H9 (cell line): ENCODE data around the gene SASH3. TPM values are rescaled to one million over a fixed set of nuclear protein-coding genes. Genes with fewer than 3 reads are reported as not detected.

Source experiments
- DNase-seq: peaks from one replicate; pipeline ENCODE4 v3.0.0-alpha.2; 2017
- H2AFZ ChIP-seq: one replicate; pipeline ENCODE4 v1.6.1; 2013; ENCODE audit warnings: mild to moderate bottlenecking, low read length, control low read depth, moderate library complexity
- H2AK5ac ChIP-seq: 2 replicates; pipeline ENCODE4 v1.6.1; 2013; ENCODE audit warnings: low read length, control low read depth, mixed read lengths; ENCODE audit not compliant: insufficient read length
- H2BK120ac ChIP-seq: one replicate; pipeline ENCODE4 v1.6.1; 2013; ENCODE audit warnings: low read depth, mild to moderate bottlenecking, low read length, control low read depth, inconsistent platforms; ENCODE audit not compliant: poor library complexity, severe bottlenecking
- H2BK12ac ChIP-seq: 2 replicates; pipeline ENCODE4 v1.6.1; 2013; ENCODE audit warnings: low read length, control low read depth, mixed read lengths, low read depth; ENCODE audit not compliant: insufficient read length
- H2BK15ac ChIP-seq: 2 replicates; pipeline ENCODE4 v1.6.1; 2013; ENCODE audit warnings: low read depth, low read length, control low read depth
- H2BK20ac ChIP-seq: one replicate; pipeline ENCODE4 v1.6.1; 2013; ENCODE audit warnings: low read depth, mild to moderate bottlenecking, low read length, control low read depth, inconsistent platforms; ENCODE audit not compliant: poor library complexity, severe bottlenecking
- H2BK5ac ChIP-seq: 2 replicates; pipeline ENCODE4 v1.6.1; 2013; ENCODE audit warnings: low read length, control low read depth, mixed read lengths; ENCODE audit not compliant: insufficient read length
- H3K14ac ChIP-seq: 2 replicates; pipeline ENCODE4 v1.6.1; 2013; ENCODE audit warnings: low read length, control low read depth; ENCODE audit not compliant: insufficient read depth
- H3K18ac ChIP-seq: 2 replicates; pipeline ENCODE4 v1.6.1; 2013; ENCODE audit warnings: low read depth, mild to moderate bottlenecking, mixed read lengths, low read length, control low read depth; ENCODE audit not compliant: insufficient read length
- H3K23ac ChIP-seq: 2 replicates; pipeline ENCODE4 v1.6.1; 2013; ENCODE audit warnings: low read length, control low read depth, mixed read lengths, low read depth; ENCODE audit not compliant: insufficient read length
- H3K23me2 ChIP-seq: 2 replicates; pipeline ENCODE4 v1.6.1; 2013; ENCODE audit warnings: low read depth, mild to moderate bottlenecking, mixed read lengths, low read length, control low read depth; ENCODE audit not compliant: insufficient read length, poor library complexity, severe bottlenecking
- H3K27ac ChIP-seq: 2 replicates; pipeline ENCODE4 v1.5.1; 2013; ENCODE audit warnings: low read length, control low read depth, mixed read lengths, low read depth; ENCODE audit not compliant: insufficient read length
- H3K27me3 ChIP-seq: 2 replicates; pipeline ENCODE4 v1.6.1; 2013; ENCODE audit warnings: low read length, control low read depth, inconsistent platforms; ENCODE audit not compliant: insufficient read depth
- H3K4ac ChIP-seq: 2 replicates; pipeline ENCODE4 v1.6.1; 2013; ENCODE audit warnings: low read depth, mild to moderate bottlenecking, control low read depth, inconsistent platforms, low read length, moderate library complexity
- H3K4me1 ChIP-seq: 2 replicates; pipeline ENCODE4 v1.6.1; 2013; ENCODE audit warnings: low read length, control low read depth, inconsistent platforms; ENCODE audit not compliant: insufficient read depth
- H3K4me2 ChIP-seq: 2 replicates; pipeline ENCODE4 v1.6.1; 2013; ENCODE audit warnings: low read length, control low read depth, mixed read lengths; ENCODE audit not compliant: insufficient read length, insufficient read depth
- H3K56ac ChIP-seq: 2 replicates; pipeline ENCODE4 v1.6.1; 2013; ENCODE audit warnings: low read depth, mild to moderate bottlenecking, mixed read lengths, low read length, control low read depth; ENCODE audit not compliant: insufficient read length
- H3K79me1 ChIP-seq: 2 replicates; pipeline ENCODE4 v1.6.1; 2013; ENCODE audit warnings: low read depth, mild to moderate bottlenecking, moderate library complexity, low read length, control low read depth, inconsistent platforms; ENCODE audit not compliant: insufficient read depth, poor library complexity, severe bottlenecking
- H3K79me2 ChIP-seq: 2 replicates; pipeline ENCODE4 v1.6.1; 2013; ENCODE audit warnings: low read length, control low read depth, inconsistent platforms; ENCODE audit not compliant: insufficient read depth
- H3K9ac ChIP-seq: 2 replicates; pipeline ENCODE4 v1.6.1; 2013; ENCODE audit warnings: low read length, control low read depth, mixed read lengths; ENCODE audit not compliant: insufficient read length; ENCODE audit errors: extremely low read depth
- H3K9me3 ChIP-seq: one replicate; pipeline ENCODE4 v1.6.1; 2013; ENCODE audit warnings: low read depth, low read length, inconsistent platforms; ENCODE audit not compliant: control insufficient read depth
- H3T11ph ChIP-seq: one replicate; pipeline ENCODE4 v1.6.1; 2013; ENCODE audit warnings: mild to moderate bottlenecking, low read length, control low read depth, inconsistent platforms
- H4K20me1 ChIP-seq: one replicate; pipeline ENCODE4 v1.6.1; 2013; ENCODE audit not compliant: control insufficient read depth, insufficient read length, insufficient read depth
- H4K5ac ChIP-seq: 2 replicates; pipeline ENCODE4 v1.6.1; 2013; ENCODE audit warnings: low read depth, mild to moderate bottlenecking, mixed read lengths, low read length, control low read depth; ENCODE audit not compliant: insufficient read length
- H4K8ac ChIP-seq: replicated peaks from 2 replicates; pipeline ENCODE4 v1.6.1; 2013; ENCODE audit warnings: low read length, control low read depth, mixed read lengths, low read depth; ENCODE audit not compliant: insufficient read length
- H4K91ac ChIP-seq: 2 replicates; pipeline ENCODE4 v1.6.1; 2013; ENCODE audit warnings: low read depth, mild to moderate bottlenecking, moderate library complexity, mixed read lengths, low read length, control low read depth; ENCODE audit not compliant: insufficient read length
- H3K27ac Mint-ChIP-seq, 3 experiments: 2 replicates in 2 of 3; 3 replicates in 1 of 3; pipeline ENCODE4 v1.8.0; 2020 to 2021; ENCODE audit warnings: mixed read lengths in 3 of 3, mild to moderate bottlenecking in 1 of 3, moderate library complexity in 1 of 3
- H3K27me3 Mint-ChIP-seq: 2 replicates; pipeline ENCODE4 v1.8.0; 2021; ENCODE audit warnings: low read depth, mild to moderate bottlenecking, moderate library complexity, mixed read lengths
- H3K36me3 Mint-ChIP-seq, 3 experiments: 2 replicates in 2 of 3; 3 replicates in 1 of 3; pipeline ENCODE4 v1.8.0; 2020 to 2021; ENCODE audit warnings: low read depth in 3 of 3, mixed read lengths in 3 of 3; ENCODE audit not compliant: insufficient read depth in 1 of 3
- H3K4me1 Mint-ChIP-seq, 2 experiments: 2 replicates each; pipeline ENCODE4 v1.8.0; 2020; ENCODE audit warnings: mixed read lengths in 2 of 2
- H3K4me3 Mint-ChIP-seq, 2 experiments: 2 replicates in 1 of 2; 3 replicates in 1 of 2; pipeline ENCODE4 v1.8.0; 2020 to 2021; ENCODE audit warnings: mild to moderate bottlenecking in 2 of 2, mixed read lengths in 2 of 2, moderate library complexity in 1 of 2
- H3K9me3 Mint-ChIP-seq, 2 experiments: 2 replicates in 1 of 2; 3 replicates in 1 of 2; pipeline ENCODE4 v1.8.0; 2020; ENCODE audit warnings: mild to moderate bottlenecking in 2 of 2, mixed read lengths in 2 of 2, moderate library complexity in 1 of 2
- WGBS: extraction: QIAGEN DNeasy Blood & Tissue Kit; methylation state at CpG from one replicate; pipeline ENCODE4 v1.1.7; 2013; ENCODE audit warnings: missing lambda C conversion rate, low lambda C conversion rate, mixed read lengths; ENCODE audit not compliant: insufficient read length; ENCODE audit errors: extremely low coverage; 5-methylcytosine and 5-hydroxymethylcytosine counted together
- total RNA-seq: library from RNA; stranded (reverse); gene quantifications from 2 replicates; pipeline ENCODE4 v1.2.1, GENCODE V29; 2021
- TF ChIP-seq, protein P1 (sequence below): fragments of 200-600 bp; sonication (generic); conservative IDR thresholded peaks from 3 replicates; pipeline ENCODE4 v1.8.0; 2021; ENCODE audit warnings: antibody characterized with exemption, mild to moderate bottlenecking

The SASH3 gene
- total RNA-seq, 1 experiment from 2014 or later = not detected

DNA sequence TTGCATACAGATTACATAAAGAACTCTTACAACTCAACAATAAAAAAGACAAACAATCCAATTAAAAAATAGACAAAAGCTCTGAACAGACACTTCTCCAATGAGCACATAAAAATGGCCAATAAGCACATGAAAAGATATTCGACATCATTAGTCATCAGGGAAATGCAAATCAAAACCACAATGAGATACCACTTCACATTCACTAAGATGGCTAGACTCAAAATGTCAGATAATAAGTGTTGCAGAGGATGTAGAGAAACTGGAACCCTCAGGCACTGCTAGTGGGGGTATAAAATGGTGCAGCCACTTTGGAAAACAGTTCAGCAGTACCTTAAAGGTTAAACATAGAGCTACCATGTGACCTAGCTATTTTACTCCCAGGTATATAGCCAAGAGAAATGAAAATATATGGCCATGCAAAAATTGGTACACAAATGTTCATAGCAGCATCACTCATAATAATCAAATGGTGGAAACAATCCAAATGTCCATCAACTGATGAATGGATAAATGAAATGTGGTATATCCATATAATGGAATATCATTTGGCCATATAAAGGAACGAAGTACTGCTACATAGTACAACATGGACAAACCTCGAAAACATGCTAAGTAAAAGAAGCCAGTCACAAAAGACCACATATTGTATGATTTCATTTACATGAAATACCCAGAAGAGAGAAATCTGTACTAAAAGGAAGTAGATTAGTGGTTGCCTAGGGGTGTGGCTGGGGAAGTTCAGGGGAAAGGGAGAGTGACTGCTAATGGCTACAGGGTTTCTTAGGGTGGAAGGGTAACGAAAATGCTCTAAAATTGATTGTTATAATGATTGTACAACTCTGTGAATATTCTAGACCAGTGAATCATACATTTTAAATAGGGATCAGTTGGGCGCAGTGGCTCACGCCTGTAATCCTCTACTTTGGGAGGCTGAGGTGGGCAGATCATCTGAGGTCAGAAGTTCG is 29.4 kb downstream of the SASH3 start:
- peaks cover 40 to 51% (median 46%) of the 10 kb centered on the region in 3 experiments for H3K36me3 Mint-ChIP-seq
- Histone ChIP-seq H2BK12ac (no peak overlapping the region), H3K4me2 (no peak overlapping the region), H2BK120ac (no peak overlapping the region), H3K56ac (no peak overlapping the region), H3K79me1 (no peaks in the 10 kb centered on the region), H2BK15ac (no peak overlapping the region), H3K9ac (no peak overlapping the region), H4K91ac (no peak overlapping the region), H3K4ac (no peak overlapping the region), H4K5ac (no peak overlapping the region), H3K18ac (no peak overlapping the region), H3K27me3 (no peaks in the 10 kb centered on the region), H2AFZ (no peak overlapping the region), H3K27ac (no peak overlapping the region), H2BK20ac (no peak overlapping the region), H3K23ac (no peak overlapping the region), H2BK5ac (no peak overlapping the region), H3T11ph (no peak overlapping the region), H3K9me3 (no peaks in the 10 kb centered on the region), H3K79me2 (no peaks in the 10 kb centered on the region), H3K14ac (no peak overlapping the region), H4K20me1 (no peaks in the 10 kb centered on the region), H2AK5ac (no peak overlapping the region), H3K4me1 (no peaks in the 10 kb centered on the region), H4K8ac (no peak overlapping the region), H3K23me2 (no peaks in the 10 kb centered on the region)
- TF ChIP-seq, protein P1, sequence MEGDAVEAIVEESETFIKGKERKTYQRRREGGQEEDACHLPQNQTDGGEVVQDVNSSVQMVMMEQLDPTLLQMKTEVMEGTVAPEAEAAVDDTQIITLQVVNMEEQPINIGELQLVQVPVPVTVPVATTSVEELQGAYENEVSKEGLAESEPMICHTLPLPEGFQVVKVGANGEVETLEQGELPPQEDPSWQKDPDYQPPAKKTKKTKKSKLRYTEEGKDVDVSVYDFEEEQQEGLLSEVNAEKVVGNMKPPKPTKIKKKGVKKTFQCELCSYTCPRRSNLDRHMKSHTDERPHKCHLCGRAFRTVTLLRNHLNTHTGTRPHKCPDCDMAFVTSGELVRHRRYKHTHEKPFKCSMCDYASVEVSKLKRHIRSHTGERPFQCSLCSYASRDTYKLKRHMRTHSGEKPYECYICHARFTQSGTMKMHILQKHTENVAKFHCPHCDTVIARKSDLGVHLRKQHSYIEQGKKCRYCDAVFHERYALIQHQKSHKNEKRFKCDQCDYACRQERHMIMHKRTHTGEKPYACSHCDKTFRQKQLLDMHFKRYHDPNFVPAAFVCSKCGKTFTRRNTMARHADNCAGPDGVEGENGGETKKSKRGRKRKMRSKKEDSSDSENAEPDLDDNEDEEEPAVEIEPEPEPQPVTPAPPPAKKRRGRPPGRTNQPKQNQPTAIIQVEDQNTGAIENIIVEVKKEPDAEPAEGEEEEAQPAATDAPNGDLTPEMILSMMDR = no peak
- H3K9me3 Mint-ChIP-seq = peaks cover 0 to 52% of the 10 kb centered on the region in 2 experiments; a peak in 2 of 5 replicates
- WGBS = no CpG with 5 or more reads among the region's 7 CpGs
- H3K4me1 Mint-ChIP-seq = no peaks in the 10 kb centered on the region
- no peak overlapping the region for H3K27ac Mint-ChIP-seq
- H3K27me3 Mint-ChIP-seq = no peaks in the 10 kb centered on the region; the same call in 1 of the 2 replicates
- no peak overlapping the region for H3K4me3 Mint-ChIP-seq
- no peak for DNase-seq
